Activated T-cell treated with anti-CD3 and anti-CD28 coated beads, Interleukin-2, amount 50 U/mL, for 4 hours (primary cell): ENCODE measurements around the gene LRTM2. TPM values are rescaled to one million over a fixed set of nuclear protein-coding genes. Genes with fewer than 3 reads are reported as not detected.

ENCODE experiments used
- total RNA-seq, 3 donors: library from RNA; stranded (reverse); gene quantifications; one replicate each; pipeline ENCODE4 v1.2.1, GENCODE V29; 2021

Gene LRTM2
- total RNA-seq, 3 donors from 2014 or later, result 0.08 to 0.34 (median 0.27) TPM

Other genes with a start within 250 kb of the LRTM2 start
- 10 to 100 TPM; 22.8 to 25.2 (median 23.7) TPM for gene FBXL14, start 226.0 kb upstream of the LRTM2 start, total RNA-seq
- gene WNT5B, start 191.3 kb upstream of the LRTM2 start, total RNA-seq, result under 1 TPM in 1 of 3 donors, not detected in 2; 0.13 TPM
- 10 to 100 TPM; 45.0 to 54.2 (median 46.8) TPM for gene ADIPOR2, start 129.5 kb upstream of the LRTM2 start, total RNA-seq
- gene CACNA2D4, start 98.1 kb downstream of the LRTM2 start, total RNA-seq, result 1 to 10 TPM; 3.4 to 7.1 (median 3.5) TPM
- gene DCP1B, start 183.9 kb downstream of the LRTM2 start, total RNA-seq, result 10 to 100 TPM in 1 of 3 donors, 1 to 10 TPM in 2; 8.1 to 11.4 (median 9.2) TPM
- gene CACNA1C, start 232.4 kb downstream of the LRTM2 start, total RNA-seq, result under 1 TPM; 0.03 to 0.08 (median 0.03) TPM